Brain microvascular endothelial cell (primary cell): ENCODE data around the gene FAM81A.

ENCODE experiments used
- DNase-seq: peaks from one replicate; pipeline ENCODE4 v3.0.0-alpha.2; 2020
- H3K27ac ChIP-seq: fragments of 250-450 bp; sonication (Bioruptor Pico); 2 replicates; pipeline ENCODE4 v1.5.1; 2020; ENCODE audit warnings: mild to moderate bottlenecking, moderate library complexity
- H3K27me3 ChIP-seq: fragments of 250-450 bp; sonication (Bioruptor Pico); replicated peaks from 2 replicates; pipeline ENCODE4 v1.5.1; 2020; ENCODE audit warnings: mild to moderate bottlenecking
- H3K36me3 ChIP-seq: fragments of 250-450 bp; sonication (Bioruptor Pico); replicated peaks from 2 replicates; pipeline ENCODE4 v1.5.1; 2020; ENCODE audit warnings: mild to moderate bottlenecking
- H3K4me3 ChIP-seq: 2 replicates; pipeline ENCODE4 v1.5.1; 2011; ENCODE audit warnings: low read depth, mild to moderate bottlenecking, control low read depth, low read length, moderate library complexity
- in situ Hi-C: cut with HindIII; loops from 2 replicates; pipeline ENCODE4 v1.10.0; 2017; ENCODE audit warnings: low sequenced_read_pairs, low pct_ligation_motif_present
- TF ChIP-seq, protein P1 (sequence below): IDR thresholded peaks from 2 replicates; pipeline ENCODE4 v1.5.1; 2011; ENCODE audit warnings: low read depth, mild to moderate bottlenecking, moderate library complexity, low read length, control low read depth, inconsistent platforms; ENCODE audit errors: missing control alignments

FAM81A gene

DNA sequence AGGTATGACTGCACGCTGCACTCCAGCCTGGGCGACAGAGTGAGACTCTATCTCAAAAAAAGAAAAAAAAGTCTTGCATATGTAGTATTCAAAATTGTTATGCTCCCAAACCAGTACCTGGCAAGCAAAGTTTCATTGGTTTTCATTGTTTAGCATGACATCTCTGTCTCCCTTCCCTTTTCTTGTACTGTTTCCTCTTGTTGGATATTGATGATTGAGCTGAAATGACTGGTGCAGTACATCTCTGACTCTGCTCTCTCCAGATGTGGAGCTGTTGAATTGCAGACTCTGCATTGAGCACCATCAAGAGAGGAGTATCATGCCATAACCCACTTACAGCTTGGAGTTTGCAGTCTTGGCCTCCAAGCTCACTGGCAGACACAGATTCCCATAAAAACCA lies 77.2 kb downstream of the FAM81A start:
- Histone ChIP-seq H3K27ac (no peak overlapping the region), H3K36me3 (no peaks in the 10 kb centered on the region), H3K4me3 (no peak overlapping the region), H3K27me3 (no peaks in the 10 kb centered on the region)
- TF ChIP-seq, protein P1, sequence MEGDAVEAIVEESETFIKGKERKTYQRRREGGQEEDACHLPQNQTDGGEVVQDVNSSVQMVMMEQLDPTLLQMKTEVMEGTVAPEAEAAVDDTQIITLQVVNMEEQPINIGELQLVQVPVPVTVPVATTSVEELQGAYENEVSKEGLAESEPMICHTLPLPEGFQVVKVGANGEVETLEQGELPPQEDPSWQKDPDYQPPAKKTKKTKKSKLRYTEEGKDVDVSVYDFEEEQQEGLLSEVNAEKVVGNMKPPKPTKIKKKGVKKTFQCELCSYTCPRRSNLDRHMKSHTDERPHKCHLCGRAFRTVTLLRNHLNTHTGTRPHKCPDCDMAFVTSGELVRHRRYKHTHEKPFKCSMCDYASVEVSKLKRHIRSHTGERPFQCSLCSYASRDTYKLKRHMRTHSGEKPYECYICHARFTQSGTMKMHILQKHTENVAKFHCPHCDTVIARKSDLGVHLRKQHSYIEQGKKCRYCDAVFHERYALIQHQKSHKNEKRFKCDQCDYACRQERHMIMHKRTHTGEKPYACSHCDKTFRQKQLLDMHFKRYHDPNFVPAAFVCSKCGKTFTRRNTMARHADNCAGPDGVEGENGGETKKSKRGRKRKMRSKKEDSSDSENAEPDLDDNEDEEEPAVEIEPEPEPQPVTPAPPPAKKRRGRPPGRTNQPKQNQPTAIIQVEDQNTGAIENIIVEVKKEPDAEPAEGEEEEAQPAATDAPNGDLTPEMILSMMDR = no peak
- in situ Hi-C loops = no loop called here
- DNase-seq = no peak

DNA sequence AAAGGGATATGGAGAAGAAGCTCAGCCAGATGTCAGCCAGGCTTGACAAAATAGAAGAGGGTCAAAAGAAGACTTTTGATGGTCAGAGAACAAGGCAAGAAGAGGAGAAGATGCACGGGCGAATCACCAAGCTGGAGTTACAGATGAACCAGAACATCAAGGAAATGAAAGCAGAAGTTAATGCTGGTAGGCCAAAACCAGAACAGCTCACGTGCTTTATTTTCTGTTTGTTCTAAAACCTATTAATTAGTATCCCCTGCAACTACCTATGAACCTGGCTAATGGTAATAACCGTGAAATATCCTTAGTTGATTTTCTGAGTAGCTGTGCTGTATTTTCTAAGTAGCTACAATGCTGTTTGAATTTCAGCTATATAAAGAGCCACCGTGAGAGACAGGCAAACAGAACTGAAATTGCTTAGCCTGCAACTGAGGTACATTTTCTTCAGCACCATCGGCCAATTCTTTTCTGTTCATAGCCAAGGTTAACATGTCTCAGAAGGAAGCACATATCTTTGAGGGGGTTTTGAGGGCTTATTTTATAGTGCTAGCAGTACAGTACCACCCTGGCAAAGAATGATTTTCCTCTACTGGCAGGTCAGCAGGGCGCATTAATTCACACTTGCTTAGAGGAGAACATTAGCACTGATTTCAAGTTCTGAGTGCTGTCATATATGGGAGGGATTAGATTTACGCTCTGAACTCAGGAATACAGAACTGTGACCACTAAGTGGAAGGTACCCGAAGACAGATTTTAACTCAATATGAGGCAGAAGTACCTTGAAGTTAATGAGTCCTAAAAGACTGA lies 78.9 kb downstream of the FAM81A start:
- DNase-seq = no peak
- in situ Hi-C loops = no loop called here
- TF ChIP-seq, protein P1 = no peak
- no peaks in the 10 kb centered on the region for H3K27me3 ChIP-seq
- H3K36me3 ChIP-seq = no peaks in the 10 kb centered on the region
- no peak overlapping the region for H3K4me3 ChIP-seq
- no peak overlapping the region for H3K27ac ChIP-seq

DNA sequence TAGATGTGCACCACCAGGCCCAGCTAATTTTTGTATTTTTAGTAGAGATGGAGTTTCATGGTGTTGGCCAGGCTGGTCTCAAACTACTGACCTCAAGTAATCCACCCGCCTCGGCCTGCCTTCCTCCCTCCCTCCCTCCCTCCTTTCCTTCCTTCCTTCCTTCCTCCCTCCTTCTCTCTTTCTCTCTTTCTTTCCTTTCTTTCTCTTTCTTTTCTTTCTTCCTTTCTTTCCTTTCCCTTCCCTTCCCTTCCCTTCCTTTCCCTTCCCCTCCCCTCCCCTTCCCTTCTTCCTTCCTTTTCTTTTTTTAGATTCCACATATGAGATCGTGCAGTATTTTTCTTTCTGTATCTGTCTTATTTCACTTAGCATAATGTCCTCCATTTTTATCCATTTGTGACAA lies 81.3 kb downstream of the FAM81A start:
- in situ Hi-C loops = no loop called here

DNA sequence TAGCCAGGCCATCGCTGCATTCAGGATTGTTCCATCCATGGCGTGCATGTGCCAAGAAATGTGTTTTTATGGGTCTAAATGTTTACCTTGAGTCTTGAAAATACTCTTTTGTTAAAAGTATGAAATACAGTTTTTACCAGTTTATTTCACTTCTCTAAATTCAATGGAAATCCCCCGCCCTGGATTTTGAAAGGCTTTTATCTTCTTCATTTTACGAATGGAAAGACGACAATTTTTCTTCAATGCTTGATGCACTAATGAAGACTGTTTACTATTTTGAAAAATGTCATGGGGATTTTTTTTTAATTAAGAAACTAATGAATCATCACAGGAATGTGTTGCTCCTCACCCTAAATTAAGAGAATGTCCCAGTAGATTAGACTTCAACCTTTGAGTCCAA lies 83.5 kb downstream of the FAM81A start:
- H3K36me3 ChIP-seq = no peaks in the 10 kb centered on the region
- in situ Hi-C loops = no loop called here
- no peak for DNase-seq
- no peak overlapping the region for H3K27ac ChIP-seq
- H3K4me3 ChIP-seq = no peak overlapping the region
- TF ChIP-seq, protein P1 = no peak
- H3K27me3 ChIP-seq = no peaks in the 10 kb centered on the region

More for the DNA sequence above, 81.3 kb downstream of the FAM81A start:
- no peak overlapping the region for H3K4me3 ChIP-seq
- no peak for DNase-seq
- no peaks in the 10 kb centered on the region for H3K36me3 ChIP-seq
- H3K27me3 ChIP-seq = no peaks in the 10 kb centered on the region
- TF ChIP-seq, protein P1 = no peak
- H3K27ac ChIP-seq = no peak overlapping the region

DNA sequence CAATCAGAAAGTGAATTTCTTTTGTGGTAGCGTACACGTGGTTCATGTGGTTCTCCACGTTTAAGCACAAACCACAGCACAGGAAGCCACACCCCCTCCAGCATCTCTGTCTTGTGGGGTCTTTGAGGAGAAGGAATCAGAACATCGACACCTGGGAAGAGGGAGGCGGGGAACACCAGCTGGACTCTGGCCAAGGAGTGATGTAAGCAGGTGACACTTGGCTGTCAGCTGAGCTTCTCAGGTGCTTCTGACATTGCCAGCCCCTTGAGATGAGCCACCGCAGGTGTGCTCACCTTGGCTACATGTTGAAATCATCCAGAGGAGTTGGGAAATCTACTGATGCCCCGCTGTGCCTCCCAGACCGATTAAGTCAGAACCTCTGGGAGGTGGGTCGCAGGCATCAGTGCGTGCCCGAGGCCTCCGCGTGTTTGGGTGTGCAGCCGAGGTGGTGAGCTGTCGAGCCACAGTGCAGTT lies 85.0 kb downstream of the FAM81A start:
- TF ChIP-seq, protein P1 = no peak
- H3K27me3 ChIP-seq = no peaks in the 10 kb centered on the region
- no peaks in the 10 kb centered on the region for H3K36me3 ChIP-seq
- in situ Hi-C loops = no loop called here
- no peak overlapping the region for H3K27ac ChIP-seq
- H3K4me3 ChIP-seq = no peak overlapping the region
- DNase-seq = no peak

DNA sequence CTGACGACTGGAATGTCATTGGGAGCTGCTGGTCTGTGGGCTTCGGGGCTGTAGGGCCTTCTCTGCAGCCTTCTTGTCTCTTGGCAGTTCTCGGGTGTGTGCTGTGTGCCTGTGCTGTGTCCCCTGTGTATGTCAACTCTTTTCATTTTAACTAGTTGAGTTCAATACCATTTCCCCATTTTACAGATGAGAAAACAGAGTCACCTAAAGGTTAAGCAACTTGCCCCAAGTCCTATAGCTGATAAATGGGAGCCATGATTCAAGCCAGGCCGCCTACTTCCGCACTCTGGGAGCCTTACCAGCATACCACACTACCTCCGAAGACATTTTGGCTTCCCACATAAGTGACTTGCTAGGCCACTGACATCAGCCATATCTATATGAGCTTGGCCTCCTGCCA lies 85.7 kb downstream of the FAM81A start:
- no peaks in the 10 kb centered on the region for H3K27me3 ChIP-seq
- no peak overlapping the region for H3K27ac ChIP-seq
- no peak for DNase-seq
- TF ChIP-seq, protein P1 = no peak
- no peak overlapping the region for H3K4me3 ChIP-seq
- in situ Hi-C loops = no loop called here
- no peaks in the 10 kb centered on the region for H3K36me3 ChIP-seq
